ENCODE data around the gene NCF2. TPM values are rescaled to one million over a fixed set of nuclear protein-coding genes. Genes with fewer than 3 reads are reported as not detected.

Gene NCF2
- total RNA-seq, 2 donors from 2014 or later = 21.7 to 22.2 TPM

GRCh38 chr1:183598386-183598785, 8.1 kb upstream of the NCF2 start:
- no peak for TF ChIP-seq CTCF (IDR thresholded peaks at IDR 0.05)
- Histone ChIP-seq H3K9me3 (no peaks in the 10 kb centered on the region), H3K4me1 (ENCODE audit: control insufficient read depth in 1 of 2, low read depth in 2 of 2) (peaks cover 0 to 3% of the 10 kb centered on the region in 2 donors), H3K27ac (no peak overlapping the region), H3K27me3 (replicated peaks; ENCODE audit: insufficient read depth) (no peaks in the 10 kb centered on the region), H3K4me3 (no peak overlapping the region), H3K36me3 (no peaks in the 10 kb centered on the region)
- DNase-seq (ENCODE audit: low spot score) = no peak
- ATAC-seq (ENCODE audit: insufficient number of reproducible peaks, low FRiP score, low read depth) = no peak

GRCh38 chr1:183597656-183598347, 7.5 kb upstream of the NCF2 start:
- Histone ChIP-seq H3K4me1 (ENCODE audit: control insufficient read depth in 1 of 2, low read depth in 2 of 2) (peaks cover 0 to 3% of the 10 kb centered on the region in 2 donors), H3K9me3 (no peaks in the 10 kb centered on the region), H3K27me3 (replicated peaks; ENCODE audit: insufficient read depth) (no peaks in the 10 kb centered on the region), H3K36me3 (no peaks in the 10 kb centered on the region), H3K4me3 (no peak overlapping the region), H3K27ac (no peak overlapping the region)
- DNase-seq (ENCODE audit: low spot score) (no peak), ATAC-seq (ENCODE audit: insufficient number of reproducible peaks, low FRiP score, low read depth) (no peak)
- TF ChIP-seq CTCF (IDR thresholded peaks at IDR 0.05) = no peak

GRCh38 chr1:183596500-183596899, 6.2 kb upstream of the NCF2 start:
- H3K27ac ChIP-seq = no peak overlapping the region
- peaks cover 0 to 3% of the 10 kb centered on the region in 2 donors for H3K4me1 ChIP-seq (ENCODE audit: control insufficient read depth in 1 of 2, low read depth in 2 of 2)
- no peaks in the 10 kb centered on the region for H3K36me3 ChIP-seq
- DNase-seq (ENCODE audit: low spot score) = no peak
- no peaks in the 10 kb centered on the region for H3K27me3 ChIP-seq (replicated peaks; ENCODE audit: insufficient read depth)
- no peak for ATAC-seq (ENCODE audit: insufficient number of reproducible peaks, low FRiP score, low read depth)
- no peak overlapping the region for H3K4me3 ChIP-seq
- no peaks in the 10 kb centered on the region for H3K9me3 ChIP-seq
- no peak for TF ChIP-seq CTCF (IDR thresholded peaks at IDR 0.05)

- Histone ChIP-seq H3K27ac (no peak overlapping the region), H3K4me3 (no peak overlapping the region), H3K9me3 (no peaks in the 10 kb centered on the region), H3K4me1 (ENCODE audit: control insufficient read depth in 1 of 2, low read depth in 2 of 2) (peaks cover 0 to 3% of the 10 kb centered on the region in 2 donors), H3K27me3 (replicated peaks; ENCODE audit: insufficient read depth) (no peaks in the 10 kb centered on the region), H3K36me3 (no peaks in the 10 kb centered on the region)
- no peak for DNase-seq (ENCODE audit: low spot score)
- no peak for TF ChIP-seq CTCF (IDR thresholded peaks at IDR 0.05)
- no peak for ATAC-seq (ENCODE audit: insufficient number of reproducible peaks, low FRiP score, low read depth)
These were observed 5.3 kb upstream of the NCF2 start for GRCh38 chr1:183595537-183595936.

GRCh38 chr1:183593356-183593755, 3.1 kb upstream of the NCF2 start:
- no peak for ATAC-seq (ENCODE audit: insufficient number of reproducible peaks, low FRiP score, low read depth)
- DNase-seq (ENCODE audit: low spot score) = no peak

More at GRCh38 chr1:183593356-183593755, 3.1 kb upstream of the NCF2 start:
- Histone ChIP-seq H3K27ac (no peak overlapping the region), H3K36me3 (no peaks in the 10 kb centered on the region), H3K4me3 (no peak overlapping the region), H3K9me3 (no peaks in the 10 kb centered on the region), H3K27me3 (replicated peaks; ENCODE audit: insufficient read depth) (no peaks in the 10 kb centered on the region), H3K4me1 (ENCODE audit: control insufficient read depth in 1 of 2, low read depth in 2 of 2) (no peaks in the 10 kb centered on the region)
- TF ChIP-seq CTCF (IDR thresholded peaks at IDR 0.05) = no peak
